Gastroesophageal sphincter (tissue), 3 donors: Measurements from ENCODE around the gene CDK14.

Experiments used
- EP300 ChIP-seq: sonication (generic); formaldehyde crosslinking; IDR thresholded peaks from one replicate; pipeline ENCODE4 v1.6.1; 2017; ENCODE audit warnings: antibody characterized with exemption, mild to moderate bottlenecking
- POLR2A ChIP-seq, 2 donors: fragments of 450-650 bp; IDR thresholded peaks; one replicate each; pipeline ENCODE4 v1.6.1; 2017; ENCODE audit warnings: antibody characterized with exemption in 2 of 2, mild to moderate bottlenecking in 2 of 2, moderate library complexity in 1 of 2
- POLR2AphosphoS5 ChIP-seq: sonication (generic); formaldehyde crosslinking; IDR thresholded peaks from one replicate; pipeline ENCODE4 v1.6.1; 2017; ENCODE audit warnings: antibody characterized with exemption
- TF ChIP-seq, protein P1 (sequence below), 4 experiments: fragments of 200-600 bp in 2 of 4; fragments of 450-650 bp in 2 of 4; sonication (generic) in 1 of 4; IDR thresholded peaks; one replicate each; pipeline ENCODE4 v1.5.1; 2017 to 2019; ENCODE audit warnings: antibody characterized with exemption in 4 of 4, mild to moderate bottlenecking in 2 of 4, moderate library complexity in 2 of 4

DNA sequence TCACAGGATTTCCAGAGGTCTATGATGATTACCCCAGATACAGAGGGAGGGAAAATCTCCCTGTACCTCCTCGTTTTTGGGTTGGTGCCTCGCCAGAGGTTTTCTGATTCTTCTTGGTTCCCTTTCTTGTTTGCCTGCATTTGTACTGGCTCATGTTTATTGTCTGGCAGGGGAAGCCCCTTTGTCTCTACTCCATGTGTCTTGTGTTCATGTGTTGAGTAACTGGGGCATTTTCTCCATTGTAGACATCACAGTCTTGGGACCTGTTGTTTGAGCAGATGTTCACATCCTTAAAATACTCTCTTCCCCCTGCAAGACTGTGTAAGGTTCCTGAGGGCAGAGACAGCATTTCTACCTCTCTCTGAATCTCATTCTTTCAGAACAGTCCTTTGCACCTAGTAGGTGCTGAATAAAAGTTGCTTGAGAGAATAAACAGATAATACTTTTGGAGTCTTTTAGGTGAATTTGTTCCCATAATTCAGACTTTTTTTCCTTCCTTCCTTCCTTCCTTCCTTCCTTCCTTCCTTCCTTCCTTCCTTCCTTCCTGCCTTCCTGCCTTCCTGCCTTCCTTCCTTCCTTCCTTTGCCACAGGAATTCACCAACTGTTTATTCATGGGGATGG is 25.1 kb downstream of the CDK14 start:
- TF ChIP-seq, protein P1, sequence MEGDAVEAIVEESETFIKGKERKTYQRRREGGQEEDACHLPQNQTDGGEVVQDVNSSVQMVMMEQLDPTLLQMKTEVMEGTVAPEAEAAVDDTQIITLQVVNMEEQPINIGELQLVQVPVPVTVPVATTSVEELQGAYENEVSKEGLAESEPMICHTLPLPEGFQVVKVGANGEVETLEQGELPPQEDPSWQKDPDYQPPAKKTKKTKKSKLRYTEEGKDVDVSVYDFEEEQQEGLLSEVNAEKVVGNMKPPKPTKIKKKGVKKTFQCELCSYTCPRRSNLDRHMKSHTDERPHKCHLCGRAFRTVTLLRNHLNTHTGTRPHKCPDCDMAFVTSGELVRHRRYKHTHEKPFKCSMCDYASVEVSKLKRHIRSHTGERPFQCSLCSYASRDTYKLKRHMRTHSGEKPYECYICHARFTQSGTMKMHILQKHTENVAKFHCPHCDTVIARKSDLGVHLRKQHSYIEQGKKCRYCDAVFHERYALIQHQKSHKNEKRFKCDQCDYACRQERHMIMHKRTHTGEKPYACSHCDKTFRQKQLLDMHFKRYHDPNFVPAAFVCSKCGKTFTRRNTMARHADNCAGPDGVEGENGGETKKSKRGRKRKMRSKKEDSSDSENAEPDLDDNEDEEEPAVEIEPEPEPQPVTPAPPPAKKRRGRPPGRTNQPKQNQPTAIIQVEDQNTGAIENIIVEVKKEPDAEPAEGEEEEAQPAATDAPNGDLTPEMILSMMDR (IDR thresholded peaks at IDR 0.05), result no peak
- TF ChIP-seq POLR2A (IDR thresholded peaks at IDR 0.05) (no peak), POLR2AphosphoS5 (no peak), EP300 (no peak)
